H9 (cell line): ENCODE measurements around the gene DDA1. TPM values are rescaled to one million over a fixed set of nuclear protein-coding genes. Genes with fewer than 3 reads are reported as not detected.

Source experiments
- DNase-seq: peaks from one replicate; pipeline ENCODE4 v3.0.0-alpha.2; 2017
- H2AFZ ChIP-seq: one replicate; pipeline ENCODE4 v1.6.1; 2013; ENCODE audit warnings: mild to moderate bottlenecking, low read length, control low read depth, moderate library complexity
- H2AK5ac ChIP-seq: 2 replicates; pipeline ENCODE4 v1.6.1; 2013; ENCODE audit warnings: low read length, control low read depth, mixed read lengths; ENCODE audit not compliant: insufficient read length
- H2BK120ac ChIP-seq: one replicate; pipeline ENCODE4 v1.6.1; 2013; ENCODE audit warnings: low read depth, mild to moderate bottlenecking, low read length, control low read depth, inconsistent platforms; ENCODE audit not compliant: poor library complexity, severe bottlenecking
- H2BK12ac ChIP-seq: 2 replicates; pipeline ENCODE4 v1.6.1; 2013; ENCODE audit warnings: low read length, control low read depth, mixed read lengths, low read depth; ENCODE audit not compliant: insufficient read length
- H2BK15ac ChIP-seq: 2 replicates; pipeline ENCODE4 v1.6.1; 2013; ENCODE audit warnings: low read depth, low read length, control low read depth
- H2BK20ac ChIP-seq: one replicate; pipeline ENCODE4 v1.6.1; 2013; ENCODE audit warnings: low read depth, mild to moderate bottlenecking, low read length, control low read depth, inconsistent platforms; ENCODE audit not compliant: poor library complexity, severe bottlenecking
- H2BK5ac ChIP-seq: 2 replicates; pipeline ENCODE4 v1.6.1; 2013; ENCODE audit warnings: low read length, control low read depth, mixed read lengths; ENCODE audit not compliant: insufficient read length
- H3K14ac ChIP-seq: 2 replicates; pipeline ENCODE4 v1.6.1; 2013; ENCODE audit warnings: low read length, control low read depth; ENCODE audit not compliant: insufficient read depth
- H3K18ac ChIP-seq: 2 replicates; pipeline ENCODE4 v1.6.1; 2013; ENCODE audit warnings: low read depth, mild to moderate bottlenecking, mixed read lengths, low read length, control low read depth; ENCODE audit not compliant: insufficient read length
- H3K23ac ChIP-seq: 2 replicates; pipeline ENCODE4 v1.6.1; 2013; ENCODE audit warnings: low read length, control low read depth, mixed read lengths, low read depth; ENCODE audit not compliant: insufficient read length
- H3K23me2 ChIP-seq: 2 replicates; pipeline ENCODE4 v1.6.1; 2013; ENCODE audit warnings: low read depth, mild to moderate bottlenecking, mixed read lengths, low read length, control low read depth; ENCODE audit not compliant: insufficient read length, poor library complexity, severe bottlenecking
- H3K27ac ChIP-seq: 2 replicates; pipeline ENCODE4 v1.5.1; 2013; ENCODE audit warnings: low read length, control low read depth, mixed read lengths, low read depth; ENCODE audit not compliant: insufficient read length
- H3K27me3 ChIP-seq: 2 replicates; pipeline ENCODE4 v1.6.1; 2013; ENCODE audit warnings: low read length, control low read depth, inconsistent platforms; ENCODE audit not compliant: insufficient read depth
- H3K4ac ChIP-seq: 2 replicates; pipeline ENCODE4 v1.6.1; 2013; ENCODE audit warnings: low read depth, mild to moderate bottlenecking, control low read depth, inconsistent platforms, low read length, moderate library complexity
- H3K4me1 ChIP-seq: 2 replicates; pipeline ENCODE4 v1.6.1; 2013; ENCODE audit warnings: low read length, control low read depth, inconsistent platforms; ENCODE audit not compliant: insufficient read depth
- H3K4me2 ChIP-seq: 2 replicates; pipeline ENCODE4 v1.6.1; 2013; ENCODE audit warnings: low read length, control low read depth, mixed read lengths; ENCODE audit not compliant: insufficient read length, insufficient read depth
- H3K56ac ChIP-seq: 2 replicates; pipeline ENCODE4 v1.6.1; 2013; ENCODE audit warnings: low read depth, mild to moderate bottlenecking, mixed read lengths, low read length, control low read depth; ENCODE audit not compliant: insufficient read length
- H3K79me1 ChIP-seq: 2 replicates; pipeline ENCODE4 v1.6.1; 2013; ENCODE audit warnings: low read depth, mild to moderate bottlenecking, moderate library complexity, low read length, control low read depth, inconsistent platforms; ENCODE audit not compliant: insufficient read depth, poor library complexity, severe bottlenecking
- H3K79me2 ChIP-seq: 2 replicates; pipeline ENCODE4 v1.6.1; 2013; ENCODE audit warnings: low read length, control low read depth, inconsistent platforms; ENCODE audit not compliant: insufficient read depth
- H3K9ac ChIP-seq: 2 replicates; pipeline ENCODE4 v1.6.1; 2013; ENCODE audit warnings: low read length, control low read depth, mixed read lengths; ENCODE audit not compliant: insufficient read length; ENCODE audit errors: extremely low read depth
- H3K9me3 ChIP-seq: one replicate; pipeline ENCODE4 v1.6.1; 2013; ENCODE audit warnings: low read depth, low read length, inconsistent platforms; ENCODE audit not compliant: control insufficient read depth
- H3T11ph ChIP-seq: one replicate; pipeline ENCODE4 v1.6.1; 2013; ENCODE audit warnings: mild to moderate bottlenecking, low read length, control low read depth, inconsistent platforms
- H4K20me1 ChIP-seq: one replicate; pipeline ENCODE4 v1.6.1; 2013; ENCODE audit not compliant: control insufficient read depth, insufficient read length, insufficient read depth
- H4K5ac ChIP-seq: 2 replicates; pipeline ENCODE4 v1.6.1; 2013; ENCODE audit warnings: low read depth, mild to moderate bottlenecking, mixed read lengths, low read length, control low read depth; ENCODE audit not compliant: insufficient read length
- H4K8ac ChIP-seq: replicated peaks from 2 replicates; pipeline ENCODE4 v1.6.1; 2013; ENCODE audit warnings: low read length, control low read depth, mixed read lengths, low read depth; ENCODE audit not compliant: insufficient read length
- H4K91ac ChIP-seq: 2 replicates; pipeline ENCODE4 v1.6.1; 2013; ENCODE audit warnings: low read depth, mild to moderate bottlenecking, moderate library complexity, mixed read lengths, low read length, control low read depth; ENCODE audit not compliant: insufficient read length
- H3K27ac Mint-ChIP-seq, 3 experiments: 2 replicates in 2 of 3; 3 replicates in 1 of 3; pipeline ENCODE4 v1.8.0; 2020 to 2021; ENCODE audit warnings: mixed read lengths in 3 of 3, mild to moderate bottlenecking in 1 of 3, moderate library complexity in 1 of 3
- H3K27me3 Mint-ChIP-seq: 2 replicates; pipeline ENCODE4 v1.8.0; 2021; ENCODE audit warnings: low read depth, mild to moderate bottlenecking, moderate library complexity, mixed read lengths
- H3K36me3 Mint-ChIP-seq, 3 experiments: 2 replicates in 2 of 3; 3 replicates in 1 of 3; pipeline ENCODE4 v1.8.0; 2020 to 2021; ENCODE audit warnings: low read depth in 3 of 3, mixed read lengths in 3 of 3; ENCODE audit not compliant: insufficient read depth in 1 of 3
- H3K4me1 Mint-ChIP-seq, 2 experiments: 2 replicates each; pipeline ENCODE4 v1.8.0; 2020; ENCODE audit warnings: mixed read lengths in 2 of 2
- H3K4me3 Mint-ChIP-seq, 2 experiments: 2 replicates in 1 of 2; 3 replicates in 1 of 2; pipeline ENCODE4 v1.8.0; 2020 to 2021; ENCODE audit warnings: mild to moderate bottlenecking in 2 of 2, mixed read lengths in 2 of 2, moderate library complexity in 1 of 2
- H3K9me3 Mint-ChIP-seq, 2 experiments: 2 replicates in 1 of 2; 3 replicates in 1 of 2; pipeline ENCODE4 v1.8.0; 2020; ENCODE audit warnings: mild to moderate bottlenecking in 2 of 2, mixed read lengths in 2 of 2, moderate library complexity in 1 of 2
- WGBS: extraction: QIAGEN DNeasy Blood & Tissue Kit; methylation state at CpG from one replicate; pipeline ENCODE4 v1.1.7; 2013; ENCODE audit warnings: missing lambda C conversion rate, low lambda C conversion rate, mixed read lengths; ENCODE audit not compliant: insufficient read length; ENCODE audit errors: extremely low coverage; 5-methylcytosine and 5-hydroxymethylcytosine counted together
- total RNA-seq: library from RNA; stranded (reverse); gene quantifications from 2 replicates; pipeline ENCODE4 v1.2.1, GENCODE V29; 2021
- TF ChIP-seq, protein P1 (sequence below): fragments of 200-600 bp; sonication (generic); conservative IDR thresholded peaks from 3 replicates; pipeline ENCODE4 v1.8.0; 2021; ENCODE audit warnings: antibody characterized with exemption, mild to moderate bottlenecking

DDA1 gene
- total RNA-seq, 1 experiment from 2014 or later: 45.7 TPM

DNA sequence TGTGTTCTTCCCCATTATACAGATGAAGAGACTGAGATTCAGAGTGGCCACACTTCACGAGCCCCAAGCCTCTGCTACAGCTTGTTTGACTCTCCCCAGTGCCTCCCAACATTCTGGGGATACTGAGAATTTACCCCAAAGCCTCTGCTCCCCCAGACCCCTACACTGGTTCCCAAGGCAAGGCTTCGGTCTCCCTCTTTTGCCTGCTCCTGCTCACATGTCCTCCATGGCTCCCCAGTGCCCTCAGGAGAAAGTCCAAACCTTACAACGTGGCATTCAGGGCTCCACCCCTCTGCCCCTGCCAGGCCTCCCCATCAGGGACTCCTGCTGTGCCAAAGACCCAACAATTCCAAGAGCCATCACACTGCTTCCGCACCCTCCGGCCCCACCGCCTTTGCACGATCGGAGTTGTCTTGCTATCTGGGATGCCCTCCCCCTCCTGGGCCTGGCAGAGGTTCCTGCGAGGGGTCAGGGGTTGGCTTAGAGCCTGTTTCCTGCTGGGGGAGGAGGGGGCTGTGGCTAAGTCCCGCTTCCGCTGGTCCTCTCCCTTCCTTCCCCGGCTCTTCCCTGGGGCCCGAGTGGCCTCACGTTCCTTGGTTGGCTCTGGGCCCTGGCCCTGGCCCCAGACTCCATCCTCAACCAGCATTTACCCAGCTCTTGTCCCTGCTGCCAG, 43.4 kb downstream of the DDA1 start:
- no peak overlapping the region for H2BK15ac ChIP-seq
- no peak overlapping the region for H4K8ac ChIP-seq
- H2BK20ac ChIP-seq: no peak overlapping the region
- H3T11ph ChIP-seq: no peak overlapping the region
- H3K9ac ChIP-seq: no peak overlapping the region
- H3K4ac ChIP-seq: no peak overlapping the region
- no peak overlapping the region for H3K56ac ChIP-seq
- no peaks in the 10 kb centered on the region for H3K79me1 ChIP-seq
- no peak overlapping the region for H2BK5ac ChIP-seq
- H3K14ac ChIP-seq: no peak overlapping the region; the same call in 1 of the 2 replicates
- H3K27ac ChIP-seq: no peak overlapping the region
- H2BK12ac ChIP-seq: no peak overlapping the region
- Mint-ChIP-seq H3K9me3 (no peaks in the 10 kb centered on the region; a peak in 1 of 5 replicates), H3K27ac (peak overlapping the region in 2 of 3 experiments; percentile 86 to 89; a peak in 4 of 7 replicates), H3K4me1 (peaks cover 14 to 18% of the 10 kb centered on the region in 2 experiments), H3K4me3 (no peak overlapping the region; a peak in 1 of 5 replicates), H3K27me3 (peaks cover 2% of the 10 kb centered on the region), H3K36me3 (no peaks in the 10 kb centered on the region)
- no peak overlapping the region for H4K5ac ChIP-seq
- H2AFZ ChIP-seq: no peak overlapping the region
- H3K9me3 ChIP-seq: no peaks in the 10 kb centered on the region
- H3K79me2 ChIP-seq: no peaks in the 10 kb centered on the region
- no peak for DNase-seq
- no peaks in the 10 kb centered on the region for H3K27me3 ChIP-seq
- no CpG with 5 or more reads among the region's 14 CpGs for WGBS
- no peak overlapping the region for H3K4me2 ChIP-seq
- H3K18ac ChIP-seq: no peak overlapping the region
- no peaks in the 10 kb centered on the region for H4K20me1 ChIP-seq
- H2AK5ac ChIP-seq: no peak overlapping the region
- no peaks in the 10 kb centered on the region for H3K23me2 ChIP-seq
- H2BK120ac ChIP-seq: no peak overlapping the region
- TF ChIP-seq, protein P1, sequence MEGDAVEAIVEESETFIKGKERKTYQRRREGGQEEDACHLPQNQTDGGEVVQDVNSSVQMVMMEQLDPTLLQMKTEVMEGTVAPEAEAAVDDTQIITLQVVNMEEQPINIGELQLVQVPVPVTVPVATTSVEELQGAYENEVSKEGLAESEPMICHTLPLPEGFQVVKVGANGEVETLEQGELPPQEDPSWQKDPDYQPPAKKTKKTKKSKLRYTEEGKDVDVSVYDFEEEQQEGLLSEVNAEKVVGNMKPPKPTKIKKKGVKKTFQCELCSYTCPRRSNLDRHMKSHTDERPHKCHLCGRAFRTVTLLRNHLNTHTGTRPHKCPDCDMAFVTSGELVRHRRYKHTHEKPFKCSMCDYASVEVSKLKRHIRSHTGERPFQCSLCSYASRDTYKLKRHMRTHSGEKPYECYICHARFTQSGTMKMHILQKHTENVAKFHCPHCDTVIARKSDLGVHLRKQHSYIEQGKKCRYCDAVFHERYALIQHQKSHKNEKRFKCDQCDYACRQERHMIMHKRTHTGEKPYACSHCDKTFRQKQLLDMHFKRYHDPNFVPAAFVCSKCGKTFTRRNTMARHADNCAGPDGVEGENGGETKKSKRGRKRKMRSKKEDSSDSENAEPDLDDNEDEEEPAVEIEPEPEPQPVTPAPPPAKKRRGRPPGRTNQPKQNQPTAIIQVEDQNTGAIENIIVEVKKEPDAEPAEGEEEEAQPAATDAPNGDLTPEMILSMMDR: no peak
- no peaks in the 10 kb centered on the region for H3K4me1 ChIP-seq
- no peak overlapping the region for H4K91ac ChIP-seq
- H3K23ac ChIP-seq: no peak overlapping the region
